Gastroesophageal sphincter (tissue), 3 donors: Measurements from ENCODE around the gene PKHD1.

Experiments
- EP300 ChIP-seq: sonication (generic); formaldehyde crosslinking; IDR thresholded peaks from one replicate; pipeline ENCODE4 v1.6.1; 2017; ENCODE audit warnings: antibody characterized with exemption, mild to moderate bottlenecking
- POLR2A ChIP-seq, 2 donors: fragments of 450-650 bp; IDR thresholded peaks; one replicate each; pipeline ENCODE4 v1.6.1; 2017; ENCODE audit warnings: antibody characterized with exemption in 2 of 2, mild to moderate bottlenecking in 2 of 2, moderate library complexity in 1 of 2
- TF ChIP-seq, protein P1 (sequence below), 4 experiments: fragments of 200-600 bp in 2 of 4; fragments of 450-650 bp in 2 of 4; sonication (generic) in 1 of 4; IDR thresholded peaks; one replicate each; pipeline ENCODE4 v1.5.1; 2017 to 2019; ENCODE audit warnings: antibody characterized with exemption in 4 of 4, mild to moderate bottlenecking in 2 of 4, moderate library complexity in 2 of 4

DNA sequence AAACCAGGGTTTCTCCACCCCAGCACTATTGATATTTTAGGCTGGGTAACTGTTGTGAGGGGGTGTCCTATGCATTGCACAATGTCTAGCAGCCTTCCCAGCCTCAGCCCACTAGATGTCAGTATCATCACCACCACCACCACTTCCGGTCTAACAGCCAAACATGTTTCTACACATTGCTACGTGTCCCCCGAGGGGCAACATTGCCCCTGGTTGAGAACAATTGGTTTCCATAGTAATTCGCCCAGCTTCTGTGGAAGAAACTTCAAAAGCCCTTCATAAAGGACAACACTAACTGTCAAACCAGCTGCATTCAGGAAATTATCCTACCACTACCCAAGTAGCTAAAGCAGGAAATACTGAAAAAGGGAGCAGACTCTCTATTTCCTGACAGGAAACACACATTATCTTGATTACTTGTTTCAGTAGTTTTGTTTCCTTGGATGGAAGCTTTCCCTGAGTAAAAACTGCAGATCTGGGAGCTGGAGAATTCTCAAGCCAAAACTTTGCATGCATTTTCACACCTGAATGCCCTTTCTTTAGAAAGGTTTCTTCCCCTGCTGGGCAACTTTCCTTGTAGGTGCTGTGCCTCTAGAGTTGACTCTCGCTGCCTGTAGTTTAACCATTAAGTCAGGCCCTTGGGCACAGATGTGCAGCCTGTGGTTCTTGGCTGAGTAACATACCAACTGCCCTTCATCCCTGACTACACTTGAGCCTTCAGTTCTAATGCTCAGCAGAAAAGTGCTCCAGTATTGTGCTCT lies 23.6 kb downstream of the PKHD1 start:
- TF ChIP-seq, protein P1, sequence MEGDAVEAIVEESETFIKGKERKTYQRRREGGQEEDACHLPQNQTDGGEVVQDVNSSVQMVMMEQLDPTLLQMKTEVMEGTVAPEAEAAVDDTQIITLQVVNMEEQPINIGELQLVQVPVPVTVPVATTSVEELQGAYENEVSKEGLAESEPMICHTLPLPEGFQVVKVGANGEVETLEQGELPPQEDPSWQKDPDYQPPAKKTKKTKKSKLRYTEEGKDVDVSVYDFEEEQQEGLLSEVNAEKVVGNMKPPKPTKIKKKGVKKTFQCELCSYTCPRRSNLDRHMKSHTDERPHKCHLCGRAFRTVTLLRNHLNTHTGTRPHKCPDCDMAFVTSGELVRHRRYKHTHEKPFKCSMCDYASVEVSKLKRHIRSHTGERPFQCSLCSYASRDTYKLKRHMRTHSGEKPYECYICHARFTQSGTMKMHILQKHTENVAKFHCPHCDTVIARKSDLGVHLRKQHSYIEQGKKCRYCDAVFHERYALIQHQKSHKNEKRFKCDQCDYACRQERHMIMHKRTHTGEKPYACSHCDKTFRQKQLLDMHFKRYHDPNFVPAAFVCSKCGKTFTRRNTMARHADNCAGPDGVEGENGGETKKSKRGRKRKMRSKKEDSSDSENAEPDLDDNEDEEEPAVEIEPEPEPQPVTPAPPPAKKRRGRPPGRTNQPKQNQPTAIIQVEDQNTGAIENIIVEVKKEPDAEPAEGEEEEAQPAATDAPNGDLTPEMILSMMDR (IDR thresholded peaks at IDR 0.05) = peak in 2 of 4 experiments; percentile 14 to 58
- TF ChIP-seq POLR2A (IDR thresholded peaks at IDR 0.05) (no peak), EP300 (no peak)
